Fibroblast of skin of right quadriceps (primary cell): ENCODE data around the gene PCDHA9.

Source experiments
- DNase-seq: peaks from one replicate; pipeline ENCODE4 v3.0.0-alpha.2; 2013

PCDHA9 gene

DNA sequence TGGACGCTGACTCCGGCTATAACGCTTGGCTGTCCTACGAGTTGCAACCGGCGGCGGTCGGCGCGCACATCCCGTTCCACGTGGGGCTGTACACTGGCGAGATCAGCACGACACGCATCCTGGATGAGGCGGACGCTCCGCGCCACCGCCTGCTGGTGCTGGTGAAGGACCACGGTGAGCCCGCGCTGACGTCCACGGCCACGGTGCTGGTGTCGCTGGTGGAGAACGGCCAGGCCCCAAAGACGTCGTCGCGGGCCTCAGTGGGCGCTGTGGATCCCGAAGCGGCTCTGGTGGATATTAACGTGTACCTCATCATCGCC is 29.0 kb downstream of the PCDHA9 start:
- no peak for DNase-seq

DNA sequence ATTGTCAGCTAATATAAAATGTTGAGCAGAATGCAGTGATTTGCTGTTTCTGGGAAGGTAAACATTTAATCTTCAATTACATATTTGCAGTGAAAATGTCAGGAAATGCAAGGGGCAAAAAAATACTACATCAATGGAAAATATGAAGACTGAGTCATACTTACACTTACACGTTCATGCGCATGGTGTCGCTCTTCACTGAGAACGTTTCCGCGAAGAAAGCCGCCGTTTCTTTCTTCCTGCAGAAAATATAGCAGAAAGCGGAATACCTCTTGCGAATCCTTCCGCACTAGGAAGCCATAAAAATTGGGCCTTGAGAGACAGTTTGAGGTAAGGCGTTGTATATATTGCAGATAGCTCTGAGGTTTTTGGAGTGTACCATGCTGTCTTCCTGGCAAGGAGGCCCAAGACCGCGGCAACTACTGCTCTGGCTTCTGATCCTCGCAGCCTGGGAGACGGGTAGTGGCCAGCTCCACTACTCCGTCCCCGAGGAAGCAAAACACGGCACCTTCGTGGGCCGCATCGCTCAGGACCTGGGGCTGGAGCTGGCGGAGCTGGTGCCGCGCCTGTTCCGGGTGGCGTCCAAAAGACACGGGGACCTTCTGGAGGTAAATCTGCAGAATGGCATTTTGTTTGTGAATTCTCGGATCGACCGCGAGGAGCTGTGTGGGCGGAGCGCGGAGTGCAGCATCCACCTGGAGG is 33.9 kb downstream of the PCDHA9 start, which contains the start of gene PCDHA13:
Gene PCDHA13, plus strand, starts transcription at position 236 of the 702 bp plus-strand sequence. Its CDS starts 145 bp downstream, at position 381.
- no peak for DNase-seq

DNA sequence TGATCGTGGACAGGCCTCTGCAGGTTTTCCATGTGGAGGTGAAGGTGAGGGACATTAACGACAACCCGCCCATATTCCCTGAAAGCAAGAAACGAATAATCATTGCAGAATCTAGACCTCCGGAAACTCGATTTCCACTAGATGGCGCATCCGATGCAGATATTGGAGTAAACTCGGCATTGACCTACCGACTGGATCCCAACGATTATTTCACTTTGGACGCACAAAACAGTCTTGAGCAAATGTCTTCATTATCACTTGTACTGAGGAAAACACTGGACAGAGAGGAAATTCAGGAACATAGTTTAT is 34.4 kb downstream of the PCDHA9 start:
- no peak for DNase-seq

DNA sequence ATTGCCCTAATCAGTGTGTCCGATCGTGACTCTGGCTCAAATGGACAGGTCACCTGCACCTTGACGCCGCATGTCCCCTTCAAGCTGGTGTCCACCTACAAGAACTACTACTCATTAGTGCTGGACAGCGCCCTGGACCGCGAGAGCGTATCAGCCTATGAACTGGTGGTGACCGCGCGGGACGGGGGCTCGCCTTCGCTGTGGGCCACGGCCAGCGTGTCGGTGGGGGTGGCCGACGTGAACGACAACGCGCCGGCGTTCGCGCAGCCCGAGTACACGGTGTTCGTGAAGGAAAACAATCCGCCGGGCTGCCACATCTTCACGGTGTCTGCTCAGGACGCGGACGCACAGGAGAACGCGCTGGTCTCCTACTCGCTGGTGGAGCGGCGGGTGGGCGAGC is 35.2 kb downstream of the PCDHA9 start:
- DNase-seq = no peak

DNA sequence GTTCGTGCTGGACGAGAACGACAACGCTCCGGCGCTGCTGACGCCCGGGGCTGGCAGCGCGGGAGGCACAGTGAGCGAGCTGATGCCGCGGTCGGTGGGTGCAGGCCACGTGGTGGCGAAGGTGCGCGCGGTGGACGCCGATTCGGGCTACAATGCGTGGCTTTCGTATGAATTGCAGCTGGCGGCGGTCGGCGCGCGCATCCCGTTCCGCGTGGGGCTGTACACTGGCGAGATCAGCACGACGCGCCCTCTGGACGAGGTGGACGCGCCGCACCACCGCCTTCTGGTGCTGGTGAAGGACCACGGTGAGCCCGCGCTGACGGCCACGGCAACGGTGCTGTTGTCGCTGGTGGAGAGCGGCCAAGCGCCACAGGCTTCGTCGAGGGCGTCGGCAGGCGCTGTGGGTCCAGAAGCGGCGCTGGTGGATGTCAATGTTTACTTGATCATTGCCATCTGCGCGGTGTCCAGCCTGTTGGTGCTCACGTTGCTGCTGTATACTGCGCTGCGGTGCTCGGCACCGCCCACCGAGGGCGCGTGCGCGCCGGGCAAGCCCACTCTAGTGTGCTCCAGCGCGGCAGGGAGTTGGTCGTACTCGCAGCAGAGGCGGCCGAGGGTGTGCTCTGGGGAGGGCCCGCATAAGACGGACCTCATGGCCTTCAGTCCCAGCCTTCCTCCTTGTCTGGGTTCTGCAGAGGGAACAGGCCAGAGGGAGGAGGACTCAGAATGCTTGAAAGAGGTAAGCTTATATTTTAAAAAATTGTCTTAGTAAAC is 35.9 kb downstream of the PCDHA9 start:
- DNase-seq = no peak
